K562 (cell line): ENCODE measurements around the gene PHETA2. TPM values are rescaled to one million over a fixed set of nuclear protein-coding genes. Genes with fewer than 3 reads are reported as not detected.

Source experiments
- ATAC-seq: fragments of 200-7000 bp; cut with Tn5 transposase; 3 replicates; pipeline ENCODE4 v1.9.1; 2020; ENCODE audit warnings: moderate library complexity
- BruUV-seq: library from RNA; stranded (reverse); fragments of 400-500 nt; replicated peaks from 2 replicates; lab custom pipeline; 2021; lab: Mats Ljungman, UMichigan
- CTCF ChIA-PET: fragments of 300-600 bp; formaldehyde crosslinking; extraction: SDS; loops from one replicate; lab custom pipeline; 2021; ENCODE audit warnings: low intra/inter-chr PET ratio; lab: Yijun Ruan, JAX
- POLR2A ChIA-PET: fragments of 300-600, 350-650 bp; sonication (Branson Sonifier 250); formaldehyde crosslinking; extraction: SDS; loops from one replicate; lab custom pipeline; 2021; ENCODE audit warnings: antibody characterized with exemption, inconsistent platforms; lab: Yijun Ruan, JAX
- DNase-seq, 4 experiments: peaks; one replicate each; pipeline versions ENCODE4 v3.0.0 to v3.0.0-alpha.2; 2011 to 2018; ENCODE audit warnings: low spot score in 3 of 4, mixed read lengths in 3 of 4; ENCODE audit errors: extremely low read depth in 1 of 4
- FAIRE-seq: peaks from 2 replicates; lab custom pipeline; 2011; peaks lifted over from hg19 to GRCh38; lab: Jason Lieb, UNC
- H2AFZ ChIP-seq: 2 replicates; pipeline ENCODE4 v1.6.0; 2011; ENCODE audit warnings: low read depth, low read length, control low read depth, inconsistent platforms
- H3K27ac ChIP-seq: fragments of 200-600 bp; 3 replicates; pipeline ENCODE4 v1.8.0; 2011; ENCODE audit warnings: low read depth, mild to moderate bottlenecking, control low read depth, inconsistent platforms, low read length, moderate library complexity, mixed read lengths; ENCODE audit errors: extremely low read depth
- H3K27me3 ChIP-seq, 2 experiments: fragments of 300-600 bp in 1 of 2; 2 replicates in 1 of 2; 3 replicates in 1 of 2; pipeline versions ENCODE4 v1.6.0 to v1.8.0; 2011; ENCODE audit warnings: inconsistent platforms in 2 of 2, low read length in 2 of 2, mild to moderate bottlenecking in 1 of 2, mixed read lengths in 1 of 2, moderate library complexity in 1 of 2; ENCODE audit not compliant: control insufficient read depth in 2 of 2, insufficient read depth in 2 of 2
- H3K36me3 ChIP-seq: fragments of 300-600 bp; 3 replicates; pipeline ENCODE4 v1.8.0; 2011; ENCODE audit warnings: mild to moderate bottlenecking, low read length, inconsistent platforms; ENCODE audit not compliant: control insufficient read depth, insufficient read depth
- H3K4me1 ChIP-seq, 2 experiments: fragments of 200-600 bp in 1 of 2; replicated peaks in 1 of 2; 2 replicates in 1 of 2; 3 replicates in 1 of 2; pipeline versions ENCODE4 v1.5.1 to v1.8.0; 2011; ENCODE audit warnings: inconsistent platforms in 2 of 2, low read length in 2 of 2, mild to moderate bottlenecking in 1 of 2, mixed read lengths in 1 of 2, moderate library complexity in 1 of 2; ENCODE audit not compliant: control insufficient read depth in 2 of 2, insufficient read depth in 2 of 2
- H3K4me2 ChIP-seq: 2 replicates; pipeline ENCODE4 v1.6.1; 2011; ENCODE audit warnings: low read length, control low read depth, inconsistent platforms, mixed read lengths; ENCODE audit not compliant: insufficient read depth
- H3K4me3 ChIP-seq: fragments of 200-600 bp; sonication (generic), shearing (Covaris generic); 2 replicates; pipeline ENCODE4 v1.5.1; 2016; ENCODE audit warnings: control low read depth, inconsistent platforms
- H3K79me2 ChIP-seq: fragments of 200-600 bp; 3 replicates; pipeline ENCODE4 v1.8.0; 2011; ENCODE audit warnings: low read length, inconsistent platforms; ENCODE audit not compliant: control insufficient read depth, insufficient read depth
- H3K9ac ChIP-seq, 2 experiments: 2 replicates each; pipeline versions ENCODE4 v1.6.0 to v1.6.1; 2011; ENCODE audit warnings: low read depth in 2 of 2, low read length in 2 of 2, control low read depth in 1 of 2, inconsistent platforms in 1 of 2, mild to moderate bottlenecking in 1 of 2, mixed read lengths in 1 of 2; ENCODE audit not compliant: insufficient read depth in 1 of 2
- H3K9me1 ChIP-seq: one replicate; pipeline ENCODE4 v1.6.0; 2011; ENCODE audit warnings: inconsistent platforms, mild to moderate bottlenecking, low read length, moderate library complexity; ENCODE audit not compliant: control insufficient read depth, insufficient read depth
- H3K9me3 ChIP-seq: replicated peaks from 2 replicates; pipeline ENCODE4 v1.5.1; 2011; ENCODE audit warnings: low read depth, low read length, inconsistent platforms; ENCODE audit not compliant: control insufficient read depth, insufficient read depth
- H4K20me1 ChIP-seq: replicated peaks from 2 replicates; pipeline ENCODE4 v1.6.1; 2011; ENCODE audit warnings: low read length, inconsistent platforms, mixed read lengths; ENCODE audit not compliant: control insufficient read depth, insufficient read depth
- ADNP ChIP-seq: fragments of 200-800 bp; sonication (Bioruptor generic); IDR thresholded peaks from 2 replicates; pipeline ENCODE4 v1.6.1; 2016; ENCODE audit warnings: missing genetic modification characterization, missing compliant biosample characterization
- BCLAF1 ChIP-seq, 2 experiments: fragments of 450-650 bp in 1 of 2; IDR thresholded peaks; 2 replicates each; pipeline ENCODE4 v1.6.1; 2011 to 2017; ENCODE audit warnings: low read depth in 2 of 2, antibody characterized with exemption in 1 of 2, borderline replicate concordance in 1 of 2, low read length in 1 of 2, mild to moderate bottlenecking in 1 of 2, mixed read lengths in 1 of 2; ENCODE audit not compliant: control insufficient read depth in 1 of 2
- BCOR ChIP-seq: fragments of 450-650 bp; IDR thresholded peaks from 2 replicates; pipeline ENCODE4 v1.6.1; 2016
- BRCA1 ChIP-seq, 2 experiments: fragments of 450-650 bp in 1 of 2; sonication (generic) in 1 of 2; formaldehyde crosslinking in 1 of 2; IDR thresholded peaks; 2 replicates each; pipeline versions ENCODE4 v1.5.0 to v1.6.1; 2017 to 2020; ENCODE audit warnings: mild to moderate bottlenecking in 1 of 2, missing genetic modification reagents in 1 of 2
- CHD1 ChIP-seq: fragments of 200-600 bp; sonication (generic); IDR thresholded peaks from one replicate; pipeline ENCODE4 v1.6.1; 2012; ENCODE audit warnings: mild to moderate bottlenecking, moderate library complexity, low read length, inconsistent platforms
- EGR1 ChIP-seq: fragments of 450-650 bp; conservative IDR thresholded peaks from 2 replicates; pipeline ENCODE4 v1.6.1; 2017; ENCODE audit warnings: mild to moderate bottlenecking
- GABPB2 ChIP-seq: fragments of 250-450 bp; sonication (Bioruptor Pico); conservative IDR thresholded peaks from 2 replicates; pipeline ENCODE4 v1.5.1; 2021; ENCODE audit warnings: mild to moderate bottlenecking
- GATA2 ChIP-seq: sonication (generic); formaldehyde crosslinking; IDR thresholded peaks from 2 replicates; pipeline ENCODE4 v1.4.0; 2020; ENCODE audit warnings: mild to moderate bottlenecking, missing genetic modification reagents
- MECOM ChIP-seq: fragments of 250-450 bp; sonication (Bioruptor Pico); IDR thresholded peaks from 2 replicates; pipeline ENCODE4 v1.8.0; 2022; ENCODE audit warnings: inconsistent platforms
- NFYB ChIP-seq: IDR thresholded peaks from 2 replicates; pipeline ENCODE4 v1.6.1; 2011; ENCODE audit warnings: mild to moderate bottlenecking, moderate library complexity; ENCODE audit not compliant: insufficient read length; ENCODE audit errors: extremely low read depth
- PTRF ChIP-seq: fragments of 450-650 bp; IDR thresholded peaks from 2 replicates; pipeline ENCODE4 v1.6.1; 2016; ENCODE audit warnings: mild to moderate bottlenecking, missing genetic modification characterization, missing compliant biosample characterization
- TFE3 ChIP-seq: fragments of 450-650 bp; formaldehyde crosslinking; IDR thresholded peaks from 2 replicates; pipeline ENCODE4 v1.4.0; 2020; ENCODE audit warnings: mild to moderate bottlenecking, mixed read lengths
- TRIM25 ChIP-seq: fragments of 450-650 bp; IDR thresholded peaks from 2 replicates; pipeline ENCODE4 v1.7.0; 2016; ENCODE audit warnings: borderline replicate concordance
- ZBTB1 ChIP-seq: sonication (generic); formaldehyde crosslinking; IDR thresholded peaks from 2 replicates; pipeline ENCODE4 v1.8.1; 2023; ENCODE audit warnings: missing genetic modification reagents, low read depth, mild to moderate bottlenecking, borderline replicate concordance
- ZBTB17 ChIP-seq: fragments of 450-650 bp; formaldehyde crosslinking; IDR thresholded peaks from 2 replicates; pipeline ENCODE4 v1.4.0; 2020; ENCODE audit warnings: mild to moderate bottlenecking
- ZFPM2 ChIP-seq: fragments of 250-450 bp; sonication (Bioruptor Pico); IDR thresholded peaks from 2 replicates; pipeline ENCODE4 v1.5.1; 2022; ENCODE audit warnings: mild to moderate bottlenecking
- WGBS: fragments of 100-300 bp; shearing (Covaris generic); methylation state at CpG from one replicate; pipeline ENCODE4 v1.1.6; 2016; ENCODE audit warnings: low coverage, mixed read lengths; ENCODE audit not compliant: insufficient coverage; ENCODE audit errors: missing lambda C conversion rate; 5-methylcytosine and 5-hydroxymethylcytosine counted together
- in situ Hi-C: fragments of 300-500 bp; cut with MboI; formaldehyde crosslinking; loops from 4 replicates; pipeline ENCODE4 v1.15.0; 2018; ENCODE audit warnings: inconsistent platforms, mixed read lengths
- intact Hi-C: fragments of 100-400 bp; cut with micrococcal nuclease; formaldehyde crosslinking; loops from 2 replicates; pipeline ENCODE4 v1.14.2; 2022
- polyA plus RNA-seq, 8 experiments: library from polyadenylated mRNA; depleted of rRNA in 4 of 8; stranded (reverse) in 5 of 8; unstranded in 3 of 8; fragments of >200 nt; fragmentation: Nextera tagmentation in 2 of 8; fragmentation: Illumina TruSeq in 1 of 8; extraction: Ambion mirVana in 2 of 8; extraction: Trizol in 1 of 8; gene quantifications; 2 replicates each; pipeline versions ENCODE4 v1.2.1 to v1.2.3, GENCODE V29; 2011 to 2014; ENCODE audit warnings: inconsistent platforms in 1 of 8, missing spikeins in 1 of 8
- total RNA-seq, 7 experiments: library from RNA; depleted of rRNA in 6 of 7; stranded (reverse); fragments of >200 nt in 6 of 7; fragmentation: Illumina TruSeq in 2 of 7; extraction: Trizol in 2 of 7; gene quantifications; 2 replicates each; pipeline versions ENCODE4 v1.2.1 to v1.2.3, GENCODE V29; 2011 to 2021; ENCODE audit warnings: low replicate concordance in 1 of 7

PHETA2 gene
- total and polyA plus RNA-seq, 9 of the 15 experiments (the other 6 are each of a cell fraction or from before 2014, with no cell fraction given) = 0.07 to 0.22 (median 0.08) TPM; not detected in 5

GRCh38 chr22:42025421-42025820 lies 48.6 kb upstream of the PHETA2 start:
- Histone ChIP-seq H3K9me3 (no peaks in the 10 kb centered on the region), H3K36me3 (no peaks in the 10 kb centered on the region), H3K27ac (no peak overlapping the region), H3K4me1 (no peaks in the 10 kb centered on the region), H4K20me1 (no peaks in the 10 kb centered on the region), H3K79me2 (no peaks in the 10 kb centered on the region), H3K9ac (no peak overlapping the region), H3K4me3 (no peak overlapping the region), H3K9me1 (no peaks in the 10 kb centered on the region), H2AFZ (no peak overlapping the region), H3K27me3 (peaks cover 0 to 7% of the 10 kb centered on the region in 2 experiments; a peak in 2 of 5 replicates), H3K4me2 (no peak overlapping the region)
- ChIA-PET CTCF (no interaction called here), POLR2A (interaction anchor here (1.5 kb wide), 1 partner anchor 44 kb away, joined by 3 read pairs; no protein-coding TSS in a partner anchor)
- DNase-seq (no peak), FAIRE-seq (no peak), ATAC-seq (no peak)
- no peak for TF ChIP-seq CHD1
- TF ChIP-seq ZFPM2 (CRISPR knock-in tag) = no peak
- no peak for TF ChIP-seq PTRF (tag)
- no peak for TF ChIP-seq ZBTB1
- no peak for TF ChIP-seq BCLAF1 (IDR thresholded peaks at IDR 0.05; ENCODE audit: borderline replicate concordance in 1 of 2, control insufficient read depth in 1 of 2, low read depth in 2 of 2, low read length in 1 of 2)
- TF ChIP-seq TFE3 (CRISPR knock-in tag) = no peak
- no peak for TF ChIP-seq BCOR
- TF ChIP-seq BRCA1 (IDR thresholded peaks at IDR 0.05) = no peak
- TF ChIP-seq BRCA1 (CRISPR knock-in tag; IDR thresholded peaks at IDR 0.05) = no peak
- TF ChIP-seq TRIM25 = no peak
- no peak for TF ChIP-seq GABPB2 (CRISPR knock-in tag)
- no peak for TF ChIP-seq NFYB
- TF ChIP-seq ZBTB17 (CRISPR knock-in tag) = no peak
- TF ChIP-seq EGR1 = no peak
- TF ChIP-seq ADNP (tag) = no peak
- TF ChIP-seq MECOM = no peak
- no peak for TF ChIP-seq GATA2 (CRISPR knock-in tag)
- intact Hi-C loops = no loop called here
- WGBS = 0% methylated on average over 1 of the region's 1 CpG
- in situ Hi-C loops = no loop called here
- BruUV-seq = no TSS peak
